CD4-positive, alpha-beta T cell treated with Interleukin-1 beta for 1 hour (primary cell): Measurements from ENCODE around the gene ABL1.
"Not testable (repeated sequence)": the region's sequence is repeated elsewhere in the genome, so short reads cannot be mapped to it uniquely, and the experiment has no call there.

Experiments used
- DNase-seq, 2 donors: peaks; one replicate each; pipeline ENCODE4 v3.0.0-alpha.2; 2020 to 2022

Gene ABL1

GRCh38 chr9:130905125-130905901 is 70.3 kb downstream of the ABL1 start:
- no peak for DNase-seq

- DNase-seq: no peak
Observed at GRCh38 chr9:130905902-130906734, 71.1 kb downstream of the ABL1 start.

- no peak for DNase-seq
Observed at GRCh38 chr9:130906735-130907416, 71.8 kb downstream of the ABL1 start.

- no peak for DNase-seq
Observed at GRCh38 chr9:130908146-130908877, 73.3 kb downstream of the ABL1 start.

GRCh38 chr9:130908878-130909355 is 73.9 kb downstream of the ABL1 start:
- DNase-seq: no peak

GRCh38 chr9:130910041-130910440 is 75.0 kb downstream of the ABL1 start:
- not testable (repeated sequence) for DNase-seq

- not testable (repeated sequence) for DNase-seq
Observed at GRCh38 chr9:130910670-130911069, 75.6 kb downstream of the ABL1 start.

GRCh38 chr9:130911254-130912049 is 76.4 kb downstream of the ABL1 start:
- no peak for DNase-seq

GRCh38 chr9:130912932-130913598 is 78.0 kb downstream of the ABL1 start:
- no peak for DNase-seq

- DNase-seq: no peak
Observed at GRCh38 chr9:130913599-130914416, 78.8 kb downstream of the ABL1 start.

GRCh38 chr9:130914417-130915095 is 79.5 kb downstream of the ABL1 start:
- no peak for DNase-seq

- DNase-seq: no peak
Observed at GRCh38 chr9:130915096-130915447, 80.0 kb downstream of the ABL1 start.

- no peak for DNase-seq
Observed at GRCh38 chr9:130917168-130917960, 82.3 kb downstream of the ABL1 start.

GRCh38 chr9:130918101-130918825 is 83.2 kb downstream of the ABL1 start:
- DNase-seq: no peak

GRCh38 chr9:130918826-130919558 is 83.9 kb downstream of the ABL1 start:
- DNase-seq: no peak

GRCh38 chr9:130919559-130920145 is 84.6 kb downstream of the ABL1 start:
- no peak for DNase-seq

- no peak for DNase-seq
Observed at GRCh38 chr9:130920233-130920632, 85.2 kb downstream of the ABL1 start.
